Measurements from ENCODE around the gene RIMS3. TPM values are rescaled to one million over a fixed set of nuclear protein-coding genes. Genes with fewer than 3 reads are reported as not detected.

RIMS3 gene
- total RNA-seq, 1 experiment from 2014 or later: 19.8 TPM

- TF ChIP-seq, protein P1, sequence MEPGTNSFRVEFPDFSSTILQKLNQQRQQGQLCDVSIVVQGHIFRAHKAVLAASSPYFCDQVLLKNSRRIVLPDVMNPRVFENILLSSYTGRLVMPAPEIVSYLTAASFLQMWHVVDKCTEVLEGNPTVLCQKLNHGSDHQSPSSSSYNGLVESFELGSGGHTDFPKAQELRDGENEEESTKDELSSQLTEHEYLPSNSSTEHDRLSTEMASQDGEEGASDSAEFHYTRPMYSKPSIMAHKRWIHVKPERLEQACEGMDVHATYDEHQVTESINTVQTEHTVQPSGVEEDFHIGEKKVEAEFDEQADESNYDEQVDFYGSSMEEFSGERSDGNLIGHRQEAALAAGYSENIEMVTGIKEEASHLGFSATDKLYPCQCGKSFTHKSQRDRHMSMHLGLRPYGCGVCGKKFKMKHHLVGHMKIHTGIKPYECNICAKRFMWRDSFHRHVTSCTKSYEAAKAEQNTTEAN (CRISPR knock-in tag; IDR thresholded peaks at IDR 0.05): no peak
- no peak for TF ChIP-seq CBFB (CRISPR knock-in tag; IDR thresholded peaks at IDR 0.05; ENCODE audit: low read depth)
- no peak for TF ChIP-seq ZNF219 (CRISPR knock-in tag; IDR thresholded peaks at IDR 0.05; ENCODE audit: borderline replicate concordance)
These were observed 14.2 kb downstream of the RIMS3 start (continued) for GRCh38 chr1:40651138-40651857.

DNA sequence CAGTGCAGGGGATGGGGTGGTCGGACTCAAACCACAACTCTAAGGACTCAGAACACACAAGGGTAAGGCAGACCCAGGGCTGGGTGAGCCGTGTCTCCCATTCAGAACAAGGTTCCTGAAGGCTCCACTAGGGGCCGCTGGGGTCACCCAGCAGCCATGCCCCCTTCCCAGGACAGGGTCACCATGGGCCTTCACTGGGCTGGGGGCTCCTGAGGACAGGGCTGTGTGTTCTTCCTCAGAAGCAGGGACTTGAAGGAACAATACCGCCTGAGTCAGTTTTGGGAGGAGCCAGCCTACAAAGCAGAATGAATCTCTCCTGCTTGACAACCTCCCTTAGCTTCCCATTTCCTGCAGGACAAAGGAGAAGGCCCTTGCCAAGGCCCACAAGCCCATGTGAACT is 15.4 kb downstream of the RIMS3 start:
- Mint-ChIP-seq H3K4me3 (no peak overlapping the region), H3K9me3 (no peaks in the 10 kb centered on the region), H3K27ac (no peak overlapping the region), H3K4me1 (peaks cover 14% of the 10 kb centered on the region), H3K36me3 (no peaks in the 10 kb centered on the region), H3K27me3 (ENCODE audit: low read depth) (no peaks in the 10 kb centered on the region)
- DNase-seq (ENCODE audit: low spot score) (peak; percentile 76), ATAC-seq (peak; percentile 87)
- CTCF ChIA-PET: interaction anchor here (0.7 to 3.8 kb wide), 10 partner anchors 9 to 268 kb away, joined by 3 to 20 read pairs (median 4); partner anchors contain the start of gene RIMS3
- TF ChIP-seq ZSCAN18 (CRISPR knock-in tag; IDR thresholded peaks at IDR 0.05) (no peak), TCF7 (CRISPR knock-in tag; IDR thresholded peaks at IDR 0.05; ENCODE audit: low read depth) (no peak), MAX (CRISPR knock-in tag; IDR thresholded peaks at IDR 0.05) (no peak), SMAD4 (CRISPR knock-in tag; IDR thresholded peaks at IDR 0.05) (no peak)
- TF ChIP-seq, protein P2, sequence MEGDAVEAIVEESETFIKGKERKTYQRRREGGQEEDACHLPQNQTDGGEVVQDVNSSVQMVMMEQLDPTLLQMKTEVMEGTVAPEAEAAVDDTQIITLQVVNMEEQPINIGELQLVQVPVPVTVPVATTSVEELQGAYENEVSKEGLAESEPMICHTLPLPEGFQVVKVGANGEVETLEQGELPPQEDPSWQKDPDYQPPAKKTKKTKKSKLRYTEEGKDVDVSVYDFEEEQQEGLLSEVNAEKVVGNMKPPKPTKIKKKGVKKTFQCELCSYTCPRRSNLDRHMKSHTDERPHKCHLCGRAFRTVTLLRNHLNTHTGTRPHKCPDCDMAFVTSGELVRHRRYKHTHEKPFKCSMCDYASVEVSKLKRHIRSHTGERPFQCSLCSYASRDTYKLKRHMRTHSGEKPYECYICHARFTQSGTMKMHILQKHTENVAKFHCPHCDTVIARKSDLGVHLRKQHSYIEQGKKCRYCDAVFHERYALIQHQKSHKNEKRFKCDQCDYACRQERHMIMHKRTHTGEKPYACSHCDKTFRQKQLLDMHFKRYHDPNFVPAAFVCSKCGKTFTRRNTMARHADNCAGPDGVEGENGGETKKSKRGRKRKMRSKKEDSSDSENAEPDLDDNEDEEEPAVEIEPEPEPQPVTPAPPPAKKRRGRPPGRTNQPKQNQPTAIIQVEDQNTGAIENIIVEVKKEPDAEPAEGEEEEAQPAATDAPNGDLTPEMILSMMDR (IDR thresholded peaks at IDR 0.05): peak; percentile 50
- POLR2A ChIA-PET: interaction anchor here (0.6 kb wide), 1 partner anchor 232 kb away, joined by 3 read pairs; no protein-coding TSS in a partner anchor

GRCh38 chr1:40649592-40649930 is 15.9 kb downstream of the RIMS3 start:
- no peak for ATAC-seq
- POLR2A ChIA-PET: no interaction called here
- Mint-ChIP-seq H3K27ac (no peak overlapping the region), H3K27me3 (ENCODE audit: low read depth) (no peaks in the 10 kb centered on the region), H3K4me3 (no peak overlapping the region), H3K36me3 (no peaks in the 10 kb centered on the region), H3K4me1 (peaks cover 9% of the 10 kb centered on the region), H3K9me3 (no peaks in the 10 kb centered on the region)
- CTCF ChIA-PET: interaction anchor here (0.6 to 3.8 kb wide), 9 partner anchors 10 to 80 kb away, joined by 3 to 20 read pairs (median 5); partner anchors contain the start of gene RIMS3
- DNase-seq (ENCODE audit: low spot score): no peak
- TF ChIP-seq ZNF671 (CRISPR knock-in tag; IDR thresholded peaks at IDR 0.05) (no peak), AFF4 (CRISPR knock-in tag; IDR thresholded peaks at IDR 0.05; ENCODE audit: borderline replicate concordance) (no peak), ZNF138 (CRISPR knock-in tag; conservative IDR thresholded peaks at IDR 0.05) (no peak), PRDM15 (CRISPR knock-in tag; IDR thresholded peaks at IDR 0.05) (no peak), SMAD4 (CRISPR knock-in tag; IDR thresholded peaks at IDR 0.05) (no peak), RELA (CRISPR knock-in tag; IDR thresholded peaks at IDR 0.05; ENCODE audit: borderline replicate concordance) (no peak), IRF2 (CRISPR knock-in tag; IDR thresholded peaks at IDR 0.05; ENCODE audit: borderline replicate concordance, low read depth) (no peak), ZNF317 (CRISPR knock-in tag; IDR thresholded peaks at IDR 0.05; ENCODE audit: borderline replicate concordance, low read depth) (no peak), PREB (CRISPR knock-in tag; IDR thresholded peaks at IDR 0.05; ENCODE audit: borderline replicate concordance) (no peak), ZSCAN18 (CRISPR knock-in tag; IDR thresholded peaks at IDR 0.05) (no peak)

Data from WTC11 (cell line).